ENCODE measurements around the gene CLIP1. TPM values are rescaled to one million over a fixed set of nuclear protein-coding genes. Genes with fewer than 3 reads are reported as not detected.

The CLIP1 gene
- total RNA-seq, 2 experiments from 2014 or later: 65.3 to 73.4 TPM

DNA sequence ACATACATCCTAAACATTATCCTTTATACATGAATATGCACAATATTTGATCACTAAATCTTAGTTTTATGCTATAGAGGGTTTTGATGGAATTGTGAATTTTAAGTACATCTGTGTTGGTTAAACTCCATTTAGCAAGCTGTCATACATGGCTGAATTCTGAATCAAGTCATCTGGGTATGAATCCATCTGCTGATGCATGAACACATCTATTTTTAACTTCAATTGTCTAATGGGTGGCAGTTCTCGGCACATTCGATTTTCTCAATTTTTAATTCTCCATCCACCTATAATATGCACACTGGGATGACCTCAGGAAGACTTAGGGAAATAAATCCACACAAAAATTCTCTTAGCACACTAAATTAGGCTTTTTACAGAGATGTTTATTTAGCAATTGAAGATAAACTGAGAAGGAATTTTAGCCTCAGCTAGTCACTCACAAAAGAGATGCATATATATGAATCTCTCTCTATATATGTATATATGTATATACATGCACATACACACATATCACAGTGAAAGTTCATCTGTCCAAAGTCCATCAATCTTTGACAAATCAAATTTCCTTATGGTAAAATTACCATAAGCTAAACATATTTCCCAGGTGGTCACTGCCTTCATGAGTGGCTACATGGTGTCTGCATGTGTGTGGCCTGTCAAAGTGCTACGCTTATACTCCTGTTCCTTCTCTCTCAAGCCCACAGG, 111.7 kb downstream of the CLIP1 start:
- ChIA-PET CTCF (no interaction called here), POLR2A (no interaction called here)
- H3K4me3 Mint-ChIP-seq: no peak overlapping the region
- DNase-seq: no peak
- no peaks in the 10 kb centered on the region for H3K4me1 Mint-ChIP-seq
- H3K9me3 Mint-ChIP-seq: no peaks in the 10 kb centered on the region
- H3K27me3 Mint-ChIP-seq: no peaks in the 10 kb centered on the region
- peaks cover 29% of the 10 kb centered on the region for H3K36me3 Mint-ChIP-seq (ENCODE audit: low read depth)
- H3K27ac Mint-ChIP-seq: no peak overlapping the region

- Mint-ChIP-seq H3K4me1 (no peaks in the 10 kb centered on the region), H3K9me3 (no peaks in the 10 kb centered on the region), H3K27ac (no peak overlapping the region), H3K4me3 (no peak overlapping the region), H3K36me3 (ENCODE audit: low read depth) (peaks cover 21% of the 10 kb centered on the region), H3K27me3 (no peaks in the 10 kb centered on the region)
- no peak for DNase-seq
- CTCF ChIA-PET: interaction anchor here (2.5 kb wide), 1 partner anchor 46 kb away, joined by 6 read pairs; no protein-coding TSS in a partner anchor
- POLR2A ChIA-PET: interaction anchor here (0.6 kb wide), 1 partner anchor 98 kb away, joined by 3 read pairs; no protein-coding TSS in a partner anchor
Observed at GRCh38 chr12:122309564-122310121, 112.8 kb downstream of the CLIP1 start.

GRCh38 chr12:122308811-122309210, 113.7 kb downstream of the CLIP1 start:
- CTCF ChIA-PET: interaction anchor here (2.5 kb wide), 1 partner anchor 47 kb away, joined by 6 read pairs; no protein-coding TSS in a partner anchor
- DNase-seq: no peak
- Mint-ChIP-seq H3K36me3 (ENCODE audit: low read depth) (peaks cover 18% of the 10 kb centered on the region), H3K27me3 (no peaks in the 10 kb centered on the region), H3K4me1 (no peaks in the 10 kb centered on the region), H3K27ac (no peak overlapping the region), H3K4me3 (no peak overlapping the region), H3K9me3 (no peaks in the 10 kb centered on the region)
- POLR2A ChIA-PET: interaction anchor here (0.6 to 0.9 kb wide), 2 partner anchors 25 to 97 kb away, joined by 3 read pairs; no protein-coding TSS in a partner anchor

- Mint-ChIP-seq H3K36me3 (ENCODE audit: low read depth) (peaks cover 26% of the 10 kb centered on the region), H3K27ac (no peak overlapping the region), H3K9me3 (no peaks in the 10 kb centered on the region), H3K4me3 (no peak overlapping the region), H3K27me3 (no peaks in the 10 kb centered on the region), H3K4me1 (no peaks in the 10 kb centered on the region)
- CTCF ChIA-PET: interaction anchor here (0.7 to 1.4 kb wide), 2 partner anchors 29 to 54 kb away, joined by 3 read pairs; no protein-coding TSS in a partner anchor
- no peak for DNase-seq
- POLR2A ChIA-PET: no interaction called here
Observed at GRCh38 chr12:122306407-122306806, 116.1 kb downstream of the CLIP1 start.

DNA sequence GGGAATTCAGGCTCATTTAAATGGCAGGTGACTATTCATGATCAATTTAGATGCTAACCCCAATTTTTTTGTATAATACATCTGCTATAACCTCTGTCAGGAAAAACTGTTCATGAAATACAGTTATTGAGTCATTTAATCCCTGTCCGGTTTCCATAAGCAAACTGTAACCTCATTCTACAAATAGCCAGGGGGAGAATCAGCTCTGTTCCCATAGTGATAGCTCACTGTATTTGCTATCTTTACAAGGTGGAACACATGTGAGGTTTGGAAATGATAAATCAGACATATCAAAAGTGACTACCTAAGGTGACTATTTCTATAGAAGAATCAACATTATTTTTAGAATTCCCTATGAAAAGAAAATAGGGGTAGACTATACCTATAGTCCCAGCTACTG, 117.5 kb downstream of the CLIP1 start:
- CTCF ChIA-PET: interaction anchor here (0.8 to 1.8 kb wide), 4 partner anchors 9 to 51 kb away, joined by 3 to 5 read pairs (median 3); no protein-coding TSS in a partner anchor
- peaks cover 30% of the 10 kb centered on the region for H3K36me3 Mint-ChIP-seq (ENCODE audit: low read depth)
- DNase-seq: no peak
- no peaks in the 10 kb centered on the region for H3K4me1 Mint-ChIP-seq
- no peak overlapping the region for H3K4me3 Mint-ChIP-seq
- H3K27me3 Mint-ChIP-seq: no peaks in the 10 kb centered on the region
- no peak overlapping the region for H3K27ac Mint-ChIP-seq
- H3K9me3 Mint-ChIP-seq: no peaks in the 10 kb centered on the region
- POLR2A ChIA-PET: interaction anchor here (0.5 kb wide), 1 partner anchor 53 kb away, joined by 3 read pairs; no protein-coding TSS in a partner anchor

DNA sequence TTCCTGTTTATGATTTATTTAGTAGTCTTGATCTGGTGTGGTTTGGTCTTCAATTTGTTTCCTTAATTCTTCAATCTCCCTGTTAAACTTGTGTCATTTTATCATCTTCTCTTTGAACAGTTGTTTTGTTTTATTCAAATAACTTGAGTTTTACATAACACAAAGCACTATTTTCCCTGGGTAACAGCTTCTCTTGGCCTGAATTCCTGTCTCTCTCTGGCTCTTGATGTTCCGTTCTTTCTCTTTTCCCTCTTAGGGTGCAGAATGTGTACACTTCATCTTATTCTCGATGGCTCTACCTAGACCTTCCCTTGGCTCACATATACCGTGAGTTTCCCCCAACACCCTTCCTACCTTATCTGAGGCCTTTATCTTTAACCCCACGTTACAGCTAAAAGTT, 119.4 kb downstream of the CLIP1 start:
- POLR2A ChIA-PET: no interaction called here
- H3K9me3 Mint-ChIP-seq: no peaks in the 10 kb centered on the region
- CTCF ChIA-PET: no interaction called here
- no peak overlapping the region for H3K4me3 Mint-ChIP-seq
- DNase-seq: no peak
- peaks cover 24% of the 10 kb centered on the region for H3K36me3 Mint-ChIP-seq (ENCODE audit: low read depth)
- no peaks in the 10 kb centered on the region for H3K27me3 Mint-ChIP-seq
- H3K27ac Mint-ChIP-seq: no peak overlapping the region
- H3K4me1 Mint-ChIP-seq: no peaks in the 10 kb centered on the region

DNA sequence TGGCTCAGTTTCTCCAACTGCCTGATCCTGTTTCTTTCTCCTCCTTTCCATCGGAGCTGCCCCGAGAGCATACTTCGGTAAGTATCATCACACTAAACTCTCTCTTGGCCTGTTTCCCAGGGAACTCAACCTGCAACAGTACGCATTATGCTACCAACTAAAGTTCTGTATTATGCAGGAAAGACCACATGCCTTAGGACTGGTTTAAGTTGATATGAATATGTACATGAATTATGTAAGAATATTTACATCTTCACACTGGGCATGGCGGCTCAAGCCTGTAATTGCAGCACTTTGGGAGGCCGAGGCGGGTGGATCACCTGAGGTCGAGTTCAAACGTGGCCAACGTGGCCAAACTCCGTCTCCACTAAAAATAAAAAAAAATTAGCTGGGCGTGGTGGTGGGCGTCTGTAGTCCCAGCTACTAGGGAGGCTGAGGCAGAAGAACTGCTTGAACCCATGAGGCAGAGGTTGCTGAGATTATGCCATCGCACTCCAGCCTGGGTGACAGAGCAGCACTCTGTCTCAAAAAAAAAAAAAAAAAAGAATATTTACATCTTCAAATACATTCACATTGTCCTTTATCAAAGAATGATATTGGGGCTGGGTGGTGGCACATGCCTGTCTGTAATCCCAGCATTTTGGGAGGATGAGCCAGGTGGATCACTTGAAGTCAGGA, 124.3 kb downstream of the CLIP1 start:
- H3K27me3 Mint-ChIP-seq: no peaks in the 10 kb centered on the region
- no peak overlapping the region for H3K4me3 Mint-ChIP-seq
- no peaks in the 10 kb centered on the region for H3K9me3 Mint-ChIP-seq
- H3K4me1 Mint-ChIP-seq: peaks cover 3% of the 10 kb centered on the region
- DNase-seq: no peak
- ChIA-PET POLR2A (interaction anchor here (1.5 kb wide), 1 partner anchor 30 kb away, joined by 3 read pairs; no protein-coding TSS in a partner anchor), CTCF (no interaction called here)
- peaks cover 18% of the 10 kb centered on the region for H3K36me3 Mint-ChIP-seq (ENCODE audit: low read depth)
- H3K27ac Mint-ChIP-seq: no peak overlapping the region

- no peaks in the 10 kb centered on the region for H3K27me3 Mint-ChIP-seq
- CTCF ChIA-PET: no interaction called here
- no peak overlapping the region for H3K27ac Mint-ChIP-seq
- DNase-seq: no peak
- H3K4me3 Mint-ChIP-seq: no peak overlapping the region
- H3K9me3 Mint-ChIP-seq: no peaks in the 10 kb centered on the region
- peaks cover 19% of the 10 kb centered on the region for H3K36me3 Mint-ChIP-seq (ENCODE audit: low read depth)
- H3K4me1 Mint-ChIP-seq: peaks cover 6% of the 10 kb centered on the region
- POLR2A ChIA-PET: interaction anchor here (1.5 kb wide), 1 partner anchor 30 kb away, joined by 3 read pairs; no protein-coding TSS in a partner anchor
Observed at GRCh38 chr12:122297494-122297893, 125.0 kb downstream of the CLIP1 start.

- Mint-ChIP-seq H3K4me3 (no peak overlapping the region), H3K36me3 (ENCODE audit: low read depth) (peaks cover 24% of the 10 kb centered on the region), H3K27ac (no peak overlapping the region), H3K9me3 (no peaks in the 10 kb centered on the region), H3K27me3 (no peaks in the 10 kb centered on the region), H3K4me1 (peaks cover 6% of the 10 kb centered on the region)
- no peak for DNase-seq
- ChIA-PET POLR2A (no interaction called here), CTCF (interaction anchor here (1.2 kb wide), 1 partner anchor 10 kb away, joined by 3 read pairs; no protein-coding TSS in a partner anchor)
Observed at GRCh38 chr12:122295877-122296276, 126.6 kb downstream of the CLIP1 start.

DNA sequence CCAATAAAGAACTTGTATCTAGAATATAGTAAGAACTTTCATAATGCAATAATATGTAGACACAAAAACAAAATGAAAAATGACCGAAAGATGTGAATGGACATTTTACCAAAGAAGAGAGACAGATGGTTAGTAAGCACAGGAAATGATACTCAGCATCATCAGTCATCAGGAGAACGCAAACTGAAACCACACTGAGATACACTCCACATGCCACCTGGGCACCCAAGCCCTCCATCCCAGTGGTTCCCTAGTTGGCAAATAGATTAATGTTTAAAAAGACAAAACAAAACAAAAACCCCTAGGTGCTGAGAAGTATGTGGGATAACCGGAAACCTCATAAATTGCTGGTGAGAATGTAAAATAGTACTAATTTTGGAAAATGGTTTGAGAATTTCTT, 129.4 kb downstream of the CLIP1 start:
- DNase-seq: no peak
- Mint-ChIP-seq H3K27me3 (no peaks in the 10 kb centered on the region), H3K9me3 (no peaks in the 10 kb centered on the region), H3K4me3 (no peak overlapping the region), H3K4me1 (peaks cover 10% of the 10 kb centered on the region), H3K27ac (no peak overlapping the region), H3K36me3 (ENCODE audit: low read depth) (peaks cover 25% of the 10 kb centered on the region)
- POLR2A ChIA-PET: no interaction called here
- CTCF ChIA-PET: no interaction called here

DNA sequence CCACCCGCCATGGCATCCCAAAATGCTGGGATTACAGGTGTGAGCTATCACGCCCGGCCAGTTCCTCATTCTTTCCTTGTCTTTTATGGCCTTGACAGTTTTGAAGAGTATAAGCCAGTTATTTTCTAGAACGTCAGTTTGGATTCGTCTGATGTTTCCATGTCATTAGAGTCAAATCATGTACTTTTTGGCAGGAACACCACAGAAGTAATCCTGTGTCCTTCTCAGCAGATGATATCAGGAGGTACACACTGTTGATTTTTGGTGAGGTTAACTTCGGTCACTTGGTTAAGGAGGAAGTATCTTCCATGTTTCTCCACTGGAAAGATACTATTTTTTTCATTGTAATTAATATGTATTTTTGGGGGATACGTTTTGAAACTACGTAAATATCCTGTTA, 131.0 kb downstream of the CLIP1 start:
- DNase-seq: no peak
- CTCF ChIA-PET: no interaction called here
- Mint-ChIP-seq H3K27me3 (no peaks in the 10 kb centered on the region), H3K36me3 (ENCODE audit: low read depth) (peaks cover 20% of the 10 kb centered on the region), H3K27ac (no peak overlapping the region), H3K4me1 (peaks cover 14% of the 10 kb centered on the region), H3K9me3 (no peaks in the 10 kb centered on the region), H3K4me3 (no peak overlapping the region)
- POLR2A ChIA-PET: no interaction called here

DNA sequence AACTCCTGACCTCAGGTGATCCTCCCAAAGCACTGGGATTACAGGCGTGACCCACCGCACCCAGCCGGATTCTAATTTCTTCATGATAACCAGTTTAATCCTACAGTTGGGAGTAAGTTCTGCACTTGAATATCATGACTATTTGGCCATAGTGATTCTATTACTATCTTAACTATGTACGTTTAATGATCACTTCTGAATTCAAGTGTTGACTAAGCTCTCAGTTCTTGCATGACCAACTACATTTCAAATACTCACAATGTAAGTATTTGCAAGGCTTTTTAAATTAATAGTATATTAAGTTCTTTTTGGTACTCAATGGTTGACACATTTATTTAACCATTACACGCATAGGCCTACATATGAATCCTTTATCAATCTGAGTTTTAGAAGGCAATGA, 138.8 kb downstream of the CLIP1 start:
- H3K36me3 Mint-ChIP-seq (ENCODE audit: low read depth): peaks cover 16% of the 10 kb centered on the region
- no peaks in the 10 kb centered on the region for H3K27me3 Mint-ChIP-seq
- no peaks in the 10 kb centered on the region for H3K9me3 Mint-ChIP-seq
- DNase-seq: no peak
- H3K4me1 Mint-ChIP-seq: peaks cover 8% of the 10 kb centered on the region
- no peak overlapping the region for H3K27ac Mint-ChIP-seq
- POLR2A ChIA-PET: no interaction called here
- CTCF ChIA-PET: no interaction called here
- H3K4me3 Mint-ChIP-seq: no peak overlapping the region

- Mint-ChIP-seq H3K4me1 (no peaks in the 10 kb centered on the region), H3K27me3 (no peaks in the 10 kb centered on the region), H3K27ac (no peak overlapping the region), H3K4me3 (no peak overlapping the region), H3K36me3 (ENCODE audit: low read depth) (peaks cover 13% of the 10 kb centered on the region), H3K9me3 (no peaks in the 10 kb centered on the region)
- ChIA-PET CTCF (interaction anchor here (0.6 kb wide), 1 partner anchor 147 kb away, joined by 3 read pairs; no protein-coding TSS in a partner anchor), POLR2A (interaction anchor here (1.0 kb wide), 1 partner anchor 15 kb away, joined by 3 read pairs; no protein-coding TSS in a partner anchor)
- DNase-seq: no peak
Observed at GRCh38 chr12:122282061-122282460, 140.4 kb downstream of the CLIP1 start.
